ENCODE data around the gene SHISAL1. TPM values are rescaled to one million over a fixed set of nuclear protein-coding genes. Genes with fewer than 3 reads are reported as not detected.
"Not testable (repeated sequence)": the region's sequence is repeated elsewhere in the genome, so short reads cannot be mapped to it uniquely, and the experiment has no call there.

SHISAL1 gene
- total RNA-seq, 2 donors from 2014 or later, result 0.42 to 0.95 TPM

- Histone ChIP-seq H3K9ac (ENCODE audit: extremely low read depth, low read length, poor library complexity, severe bottlenecking) (no peak overlapping the region), H3K4me3 (ENCODE audit: low read length) (no peak overlapping the region), H3K27me3 (ENCODE audit: control insufficient read depth, insufficient read depth, low read length, poor library complexity, severe bottlenecking) (peaks cover 46% of the 10 kb centered on the region), H3K9me3 (ENCODE audit: control insufficient read depth, low read length) (no peaks in the 10 kb centered on the region), H3K36me3 (ENCODE audit: control insufficient read depth, insufficient read depth, low read length) (no peaks in the 10 kb centered on the region), H3K27ac (ENCODE audit: low read depth, low read length) (no peak overlapping the region), H3K4me1 (ENCODE audit: control insufficient read depth, insufficient read depth, low read length) (no peaks in the 10 kb centered on the region)
- WGBS, 2 experiments (ENCODE audit: insufficient coverage in 1 of 2, insufficient read length in 1 of 2), result 60 to 62% methylated on average over 18 to 25 of the region's 25 CpGs
- no peak for TF ChIP-seq CTCF (conservative IDR thresholded peaks at IDR 0.05)
- H3K4me1 Mint-ChIP-seq, result peaks cover 3% of the 10 kb centered on the region
- H3K9me3 Mint-ChIP-seq, result no peaks in the 10 kb centered on the region
- no peak for DNase-seq
- no peaks in the 10 kb centered on the region for H3K36me3 Mint-ChIP-seq (ENCODE audit: low read depth)
- no peak overlapping the region for H3K4me3 Mint-ChIP-seq
- no peak overlapping the region for H3K27ac Mint-ChIP-seq
- H3K27me3 Mint-ChIP-seq (ENCODE audit: insufficient read depth), result peaks cover 25% of the 10 kb centered on the region
Observed at GRCh38 chr22:44325718-44326490, 13.2 kb upstream of the SHISAL1 start.

GRCh38 chr22:44323140-44323790 is 10.5 kb upstream of the SHISAL1 start:
- not testable (repeated sequence) for H3K4me3 ChIP-seq (ENCODE audit: low read length); H3K36me3 Mint-ChIP-seq (ENCODE audit: low read depth); H3K9me3 Mint-ChIP-seq; H3K4me1 ChIP-seq (ENCODE audit: control insufficient read depth, insufficient read depth, low read length); H3K9ac ChIP-seq (ENCODE audit: extremely low read depth, low read length, poor library complexity, severe bottlenecking); H3K9me3 ChIP-seq (ENCODE audit: control insufficient read depth, low read length); H3K4me3 Mint-ChIP-seq; H3K27ac ChIP-seq (ENCODE audit: low read depth, low read length); H3K36me3 ChIP-seq (ENCODE audit: control insufficient read depth, insufficient read depth, low read length); H3K4me1 Mint-ChIP-seq; DNase-seq; H3K27me3 Mint-ChIP-seq (ENCODE audit: insufficient read depth); H3K27ac Mint-ChIP-seq
- WGBS, 2 experiments (ENCODE audit: insufficient coverage in 1 of 2, insufficient read length in 1 of 2), result 90% methylated on average over 1 of the region's 1 CpG; no CpG with 5 or more reads in 1 of the 2 experiments
- peaks cover 20% of the 10 kb centered on the region for H3K27me3 ChIP-seq (ENCODE audit: control insufficient read depth, insufficient read depth, low read length, poor library complexity, severe bottlenecking)

GRCh38 chr22:44319685-44320084 is 6.9 kb upstream of the SHISAL1 start:
- H3K9me3 ChIP-seq (ENCODE audit: control insufficient read depth, low read length), result no peaks in the 10 kb centered on the region
- WGBS, 2 experiments (ENCODE audit: insufficient coverage in 1 of 2, insufficient read length in 1 of 2), result 80 to 87% methylated on average over 3 to 8 of the region's 9 CpGs
- H3K4me3 ChIP-seq (ENCODE audit: low read length), result no peak overlapping the region
- Mint-ChIP-seq H3K4me3 (no peak overlapping the region), H3K36me3 (ENCODE audit: low read depth) (no peaks in the 10 kb centered on the region), H3K9me3 (no peaks in the 10 kb centered on the region), H3K4me1 (no peaks in the 10 kb centered on the region), H3K27ac (no peak overlapping the region), H3K27me3 (ENCODE audit: insufficient read depth) (no peaks in the 10 kb centered on the region)
- no peaks in the 10 kb centered on the region for H3K4me1 ChIP-seq (ENCODE audit: control insufficient read depth, insufficient read depth, low read length)
- no peak overlapping the region for H3K27ac ChIP-seq (ENCODE audit: low read depth, low read length)
- no peak overlapping the region for H3K9ac ChIP-seq (ENCODE audit: extremely low read depth, low read length, poor library complexity, severe bottlenecking)
- no peaks in the 10 kb centered on the region for H3K36me3 ChIP-seq (ENCODE audit: control insufficient read depth, insufficient read depth, low read length)
- no peak for DNase-seq
- H3K27me3 ChIP-seq (ENCODE audit: control insufficient read depth, insufficient read depth, low read length, poor library complexity, severe bottlenecking), result no peaks in the 10 kb centered on the region
- TF ChIP-seq CTCF (conservative IDR thresholded peaks at IDR 0.05), result no peak

Measured in endodermal cell (in vitro differentiated cells).